BE2C (cell line): ENCODE data around the gene SPTLC1.
"Not testable (repeated sequence)": the region's sequence is repeated elsewhere in the genome, so short reads cannot be mapped to it uniquely, and the experiment has no call there.

Experiments
- DNase-seq: peaks from one replicate; pipeline ENCODE4 v3.0.0-alpha.2; 2020
- H3K27me3 ChIP-seq: fragments of 250-450 bp; sonication (Bioruptor Pico); 2 replicates; pipeline ENCODE4 v1.5.1; 2020; ENCODE audit warnings: mild to moderate bottlenecking
- H3K36me3 ChIP-seq: fragments of 250-450 bp; sonication (Bioruptor Pico); 2 replicates; pipeline ENCODE4 v1.5.1; 2020; ENCODE audit warnings: mild to moderate bottlenecking
- H3K4me1 ChIP-seq: fragments of 250-450 bp; sonication (Bioruptor Pico); 2 replicates; pipeline ENCODE4 v1.5.1; 2020
- H3K4me3 ChIP-seq: 2 replicates; pipeline ENCODE4 v1.5.1; 2011; ENCODE audit warnings: low read depth, low read length
- H3K9me3 ChIP-seq: fragments of 250-450 bp; sonication (Bioruptor Pico); 2 replicates; pipeline ENCODE4 v1.5.1; 2020
- CTCF ChIP-seq: IDR thresholded peaks from 2 replicates; pipeline ENCODE4 v1.5.1; 2012; ENCODE audit warnings: mild to moderate bottlenecking, low read depth, low read length

SPTLC1 gene

GRCh38 chr9:92140754-92141143 is 25.5 kb upstream of the SPTLC1 start:
- Histone ChIP-seq H3K27me3 (no peaks in the 10 kb centered on the region; the same call in 1 of the 2 replicates), H3K4me1 (no peaks in the 10 kb centered on the region; the same call in 1 of the 2 replicates), H3K36me3 (no peaks in the 10 kb centered on the region), H3K9me3 (no peaks in the 10 kb centered on the region), H3K4me3 (peak overlapping the region; percentile 47)
- DNase-seq = no peak
- TF ChIP-seq CTCF = no peak

GRCh38 chr9:92140074-92140753 is 25.0 kb upstream of the SPTLC1 start:
- peak; percentile 85 for DNase-seq
- H3K27me3 ChIP-seq = no peaks in the 10 kb centered on the region; the same call in 1 of the 2 replicates
- no peaks in the 10 kb centered on the region for H3K36me3 ChIP-seq
- no peaks in the 10 kb centered on the region; the same call in 1 of the 2 replicates for H3K4me1 ChIP-seq
- peak; percentile 91 for TF ChIP-seq CTCF
- no peaks in the 10 kb centered on the region for H3K9me3 ChIP-seq
- peak overlapping the region; percentile 47 for H3K4me3 ChIP-seq

GRCh38 chr9:92138960-92139540 is 23.8 kb upstream of the SPTLC1 start:
- not testable (repeated sequence) for H3K9me3 ChIP-seq, DNase-seq, H3K4me1 ChIP-seq, H3K4me3 ChIP-seq, H3K27me3 ChIP-seq, H3K36me3 ChIP-seq
- peak; percentile 22; the same call in 1 of the 2 replicates for TF ChIP-seq CTCF

GRCh38 chr9:92138157-92138959 is 23.1 kb upstream of the SPTLC1 start:
- Histone ChIP-seq H3K4me3 (no peak overlapping the region), H3K36me3 (no peaks in the 10 kb centered on the region), H3K4me1 (no peaks in the 10 kb centered on the region; the same call in 1 of the 2 replicates), H3K9me3 (no peaks in the 10 kb centered on the region), H3K27me3 (no peaks in the 10 kb centered on the region; the same call in 1 of the 2 replicates)
- DNase-seq = peak; percentile 89
- TF ChIP-seq CTCF = peak; percentile 81

- Histone ChIP-seq H3K36me3 (no peaks in the 10 kb centered on the region), H3K9me3 (no peaks in the 10 kb centered on the region), H3K4me3 (no peak overlapping the region), H3K27me3 (no peaks in the 10 kb centered on the region; the same call in 1 of the 2 replicates), H3K4me1 (no peaks in the 10 kb centered on the region; the same call in 1 of the 2 replicates)
- no peak for DNase-seq
- TF ChIP-seq CTCF = no peak
These were observed 21.1 kb upstream of the SPTLC1 start for GRCh38 chr9:92136184-92136858.
